Measurements from ENCODE around the gene QSOX2. TPM values are rescaled to one million over a fixed set of nuclear protein-coding genes. Genes with fewer than 3 reads are reported as not detected.

QSOX2 gene
- total RNA-seq, 4 donors from 2014 or later: 3.4 to 7.2 (median 5.2) TPM

- whole genome bisulfite sequencing, 2 donors (ENCODE audit: low coverage in 1 of 2): 60% methylated on average over 2 of the region's 14 CpGs; no CpG with 5 or more reads in 1 of the 2 donors
- no peak overlapping the region for H3K4me3 ChIP-seq
- TF ChIP-seq POLR2AphosphoS5 (IDR thresholded peaks at IDR 0.05) (no peak), POLR2A (IDR thresholded peaks at IDR 0.05) (no peak), EP300 (IDR thresholded peaks at IDR 0.05) (no peak)
- TF ChIP-seq, protein P1, sequence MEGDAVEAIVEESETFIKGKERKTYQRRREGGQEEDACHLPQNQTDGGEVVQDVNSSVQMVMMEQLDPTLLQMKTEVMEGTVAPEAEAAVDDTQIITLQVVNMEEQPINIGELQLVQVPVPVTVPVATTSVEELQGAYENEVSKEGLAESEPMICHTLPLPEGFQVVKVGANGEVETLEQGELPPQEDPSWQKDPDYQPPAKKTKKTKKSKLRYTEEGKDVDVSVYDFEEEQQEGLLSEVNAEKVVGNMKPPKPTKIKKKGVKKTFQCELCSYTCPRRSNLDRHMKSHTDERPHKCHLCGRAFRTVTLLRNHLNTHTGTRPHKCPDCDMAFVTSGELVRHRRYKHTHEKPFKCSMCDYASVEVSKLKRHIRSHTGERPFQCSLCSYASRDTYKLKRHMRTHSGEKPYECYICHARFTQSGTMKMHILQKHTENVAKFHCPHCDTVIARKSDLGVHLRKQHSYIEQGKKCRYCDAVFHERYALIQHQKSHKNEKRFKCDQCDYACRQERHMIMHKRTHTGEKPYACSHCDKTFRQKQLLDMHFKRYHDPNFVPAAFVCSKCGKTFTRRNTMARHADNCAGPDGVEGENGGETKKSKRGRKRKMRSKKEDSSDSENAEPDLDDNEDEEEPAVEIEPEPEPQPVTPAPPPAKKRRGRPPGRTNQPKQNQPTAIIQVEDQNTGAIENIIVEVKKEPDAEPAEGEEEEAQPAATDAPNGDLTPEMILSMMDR (IDR thresholded peaks at IDR 0.05): no peak
- H3K4me1 ChIP-seq: peaks cover 0 to 11% (median 0%) of the 10 kb centered on the region in 3 donors
- H3K36me3 ChIP-seq: no peaks in the 10 kb centered on the region
- ATAC-seq: no peak
- no peak overlapping the region for H3K27ac ChIP-seq
- no peaks in the 10 kb centered on the region for H3K9me3 ChIP-seq
- peaks cover 93% of the 10 kb centered on the region for H3K27me3 ChIP-seq
Observed at GRCh38 chr9:136282272-136282861, 36.8 kb upstream of the QSOX2 start.

DNA sequence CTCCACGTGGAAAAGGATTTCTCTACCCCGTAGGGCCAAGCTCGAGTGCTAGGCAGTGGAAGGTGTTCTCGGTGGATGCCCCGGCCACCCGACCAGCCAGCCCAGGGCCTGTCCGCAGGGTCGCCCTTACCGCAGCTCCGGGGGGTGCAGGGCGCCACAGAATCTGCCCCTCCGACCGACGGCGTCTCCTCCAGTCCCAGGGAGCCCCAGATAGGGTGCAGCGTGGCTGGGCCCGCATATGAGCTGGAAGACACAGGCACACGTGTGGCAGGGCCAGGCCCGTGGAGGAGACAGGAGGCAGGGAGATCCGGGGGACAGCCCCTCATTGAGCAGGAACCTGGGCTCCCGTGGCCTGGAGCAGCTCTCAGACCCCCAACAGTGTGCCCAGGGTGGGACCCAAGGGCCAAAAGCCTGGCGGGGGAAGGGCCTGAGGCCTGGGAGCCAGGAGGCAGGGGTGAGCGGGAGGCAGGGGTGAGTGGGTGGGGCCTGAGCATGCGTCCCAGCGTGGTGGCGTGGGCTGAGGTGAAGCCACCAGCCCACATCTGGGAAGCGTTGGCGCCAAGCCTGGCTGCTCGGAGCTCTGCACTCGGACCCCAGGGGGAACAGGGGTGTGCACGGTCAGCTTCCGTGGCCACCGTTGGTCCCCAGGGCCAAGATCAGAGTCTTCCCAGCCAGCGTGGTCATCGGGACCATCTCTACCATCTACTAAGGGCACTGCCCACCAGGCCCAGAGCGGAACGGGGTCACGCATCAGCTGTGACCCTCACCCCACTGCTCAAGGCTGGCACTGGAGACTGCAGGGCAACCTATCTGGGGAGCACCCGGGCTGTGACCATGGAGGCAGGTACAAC, 36.0 kb upstream of the QSOX2 start:
- peaks cover 0 to 11% (median 0%) of the 10 kb centered on the region in 3 donors for H3K4me1 ChIP-seq
- H3K36me3 ChIP-seq: no peaks in the 10 kb centered on the region
- no peak overlapping the region for H3K27ac ChIP-seq
- no peaks in the 10 kb centered on the region for H3K9me3 ChIP-seq
- peaks cover 93% of the 10 kb centered on the region for H3K27me3 ChIP-seq
- no peak for ATAC-seq
- TF ChIP-seq, protein P1 (IDR thresholded peaks at IDR 0.05): no peak
- TF ChIP-seq POLR2AphosphoS5 (IDR thresholded peaks at IDR 0.05) (no peak), POLR2A (IDR thresholded peaks at IDR 0.05) (no peak)
- H3K4me3 ChIP-seq: no peak overlapping the region
- 40 to 80% methylated on average over 3 of the region's 39 CpGs for WGBS, 2 donors (ENCODE audit: low coverage in 1 of 2)

DNA sequence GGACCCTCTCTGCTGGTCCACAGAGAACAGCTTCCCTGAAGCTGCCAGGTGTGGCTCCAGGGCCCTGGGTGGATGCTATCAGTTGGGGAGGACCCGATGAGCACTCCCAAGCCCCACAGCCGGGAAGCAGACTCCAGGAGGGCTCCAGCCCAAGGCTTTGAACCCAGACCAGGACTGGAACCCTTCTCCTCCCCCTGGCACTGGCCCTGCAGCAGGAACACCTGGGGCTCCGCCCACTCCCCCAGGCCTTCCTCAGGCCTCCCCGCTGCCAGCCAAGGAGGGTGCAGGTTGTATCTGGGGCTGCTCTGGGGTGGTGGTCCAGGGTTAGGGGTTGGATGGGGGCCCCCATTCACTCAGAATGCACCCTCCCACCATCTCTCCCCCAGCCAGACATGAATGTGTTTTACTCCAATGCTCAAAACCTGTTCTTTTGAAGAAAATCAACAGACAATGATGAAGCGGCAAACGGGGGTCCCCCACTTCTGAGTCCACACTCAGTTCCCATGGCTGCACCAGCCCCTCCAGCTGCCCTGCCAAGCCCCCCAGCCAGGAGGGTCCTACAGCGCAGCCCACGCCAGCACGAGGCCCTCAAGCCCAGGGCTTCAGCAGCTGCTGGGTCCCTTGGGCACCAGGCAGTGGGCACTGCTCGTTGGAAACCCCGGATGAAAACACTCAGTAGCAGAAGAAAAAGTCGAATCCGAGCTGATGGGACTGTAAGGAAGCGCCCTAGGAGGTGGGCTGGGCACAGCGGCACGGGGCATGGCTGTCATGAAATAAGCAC, 35.1 kb upstream of the QSOX2 start:
- ATAC-seq: no peak
- Histone ChIP-seq H3K27ac (no peak overlapping the region), H3K4me3 (no peak overlapping the region), H3K36me3 (no peaks in the 10 kb centered on the region), H3K27me3 (peaks cover 93% of the 10 kb centered on the region), H3K4me1 (peaks cover 0 to 11% (median 0%) of the 10 kb centered on the region in 3 donors), H3K9me3 (no peaks in the 10 kb centered on the region)
- TF ChIP-seq POLR2A (IDR thresholded peaks at IDR 0.05): no peak
- TF ChIP-seq POLR2AphosphoS5 (IDR thresholded peaks at IDR 0.05): no peak
- TF ChIP-seq, protein P1 (IDR thresholded peaks at IDR 0.05): no peak
- no peak for TF ChIP-seq EP300 (IDR thresholded peaks at IDR 0.05)
- WGBS, 2 donors (ENCODE audit: low coverage in 1 of 2): 84 to 95% methylated on average over 5 to 7 of the region's 16 CpGs

GRCh38 chr9:136279471-136279870, 33.9 kb upstream of the QSOX2 start:
- TF ChIP-seq, protein P1 (IDR thresholded peaks at IDR 0.05): no peak
- TF ChIP-seq POLR2A (IDR thresholded peaks at IDR 0.05) (no peak), EP300 (IDR thresholded peaks at IDR 0.05) (no peak), POLR2AphosphoS5 (IDR thresholded peaks at IDR 0.05) (no peak)
- 100% methylated on average over 1 to 2 of the region's 6 CpGs for WGBS, 2 donors (ENCODE audit: low coverage in 1 of 2)
- no peak overlapping the region for H3K27ac ChIP-seq
- H3K4me1 ChIP-seq: peaks cover 0 to 11% (median 0%) of the 10 kb centered on the region in 3 donors
- H3K36me3 ChIP-seq: no peaks in the 10 kb centered on the region
- no peak overlapping the region for H3K4me3 ChIP-seq
- ATAC-seq: no peak
- H3K9me3 ChIP-seq: no peaks in the 10 kb centered on the region
- H3K27me3 ChIP-seq: peaks cover 93% of the 10 kb centered on the region
